ENCODE measurements around the gene TRIM44. TPM values are rescaled to one million over a fixed set of nuclear protein-coding genes. Genes with fewer than 3 reads are reported as not detected.

TRIM44 gene
- total RNA-seq, 4 donors from 2014 or later: 35.6 to 70.6 (median 43.2) TPM

DNA sequence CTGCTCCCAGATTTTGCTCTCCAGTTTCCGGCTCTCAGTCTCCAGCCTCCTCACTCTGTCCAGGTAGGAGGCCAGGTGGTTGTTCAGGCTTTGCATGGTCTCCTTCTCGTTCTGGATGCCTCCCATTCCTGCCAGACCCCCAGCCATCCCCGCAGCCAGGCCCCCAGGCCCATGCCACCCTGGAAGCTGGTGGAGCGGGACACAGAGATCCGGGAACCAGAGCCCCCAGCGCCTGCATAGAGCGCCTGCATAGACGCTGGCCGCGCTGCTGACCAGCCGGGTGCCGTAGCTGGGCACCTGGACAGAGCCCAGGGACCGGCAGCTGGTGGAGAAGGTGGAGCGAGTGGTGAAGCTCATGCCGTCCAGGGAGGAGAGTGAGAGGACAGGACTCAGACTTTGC is 198.6 kb downstream of the TRIM44 start:
- ATAC-seq: no peak
- Histone ChIP-seq H3K4me3 (no peak overlapping the region), H3K36me3 (no peaks in the 10 kb centered on the region), H3K4me1 (no peaks in the 10 kb centered on the region), H3K27me3 (no peaks in the 10 kb centered on the region), H3K9me3 (no peaks in the 10 kb centered on the region), H3K27ac (no peak overlapping the region)
- TF ChIP-seq POLR2AphosphoS5 (IDR thresholded peaks at IDR 0.05) (no peak), POLR2A (IDR thresholded peaks at IDR 0.05) (no peak), EP300 (IDR thresholded peaks at IDR 0.05) (no peak)
- TF ChIP-seq, protein P1, sequence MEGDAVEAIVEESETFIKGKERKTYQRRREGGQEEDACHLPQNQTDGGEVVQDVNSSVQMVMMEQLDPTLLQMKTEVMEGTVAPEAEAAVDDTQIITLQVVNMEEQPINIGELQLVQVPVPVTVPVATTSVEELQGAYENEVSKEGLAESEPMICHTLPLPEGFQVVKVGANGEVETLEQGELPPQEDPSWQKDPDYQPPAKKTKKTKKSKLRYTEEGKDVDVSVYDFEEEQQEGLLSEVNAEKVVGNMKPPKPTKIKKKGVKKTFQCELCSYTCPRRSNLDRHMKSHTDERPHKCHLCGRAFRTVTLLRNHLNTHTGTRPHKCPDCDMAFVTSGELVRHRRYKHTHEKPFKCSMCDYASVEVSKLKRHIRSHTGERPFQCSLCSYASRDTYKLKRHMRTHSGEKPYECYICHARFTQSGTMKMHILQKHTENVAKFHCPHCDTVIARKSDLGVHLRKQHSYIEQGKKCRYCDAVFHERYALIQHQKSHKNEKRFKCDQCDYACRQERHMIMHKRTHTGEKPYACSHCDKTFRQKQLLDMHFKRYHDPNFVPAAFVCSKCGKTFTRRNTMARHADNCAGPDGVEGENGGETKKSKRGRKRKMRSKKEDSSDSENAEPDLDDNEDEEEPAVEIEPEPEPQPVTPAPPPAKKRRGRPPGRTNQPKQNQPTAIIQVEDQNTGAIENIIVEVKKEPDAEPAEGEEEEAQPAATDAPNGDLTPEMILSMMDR (IDR thresholded peaks at IDR 0.05): no peak
- 100% methylated on average over 2 of the region's 15 CpGs for WGBS, 2 donors (ENCODE audit: low coverage in 1 of 2)

- Histone ChIP-seq H3K27me3 (no peaks in the 10 kb centered on the region), H3K36me3 (no peaks in the 10 kb centered on the region), H3K9me3 (peaks cover 0 to 4% (median 0%) of the 10 kb centered on the region in 3 donors), H3K4me1 (no peaks in the 10 kb centered on the region), H3K27ac (no peak overlapping the region), H3K4me3 (no peak overlapping the region)
- WGBS, 2 donors (ENCODE audit: low coverage in 1 of 2): 45 to 51% methylated on average over 3 of the region's 3 CpGs
- TF ChIP-seq POLR2AphosphoS5 (IDR thresholded peaks at IDR 0.05) (no peak), POLR2A (IDR thresholded peaks at IDR 0.05) (no peak), EP300 (IDR thresholded peaks at IDR 0.05) (no peak)
- TF ChIP-seq, protein P1 (IDR thresholded peaks at IDR 0.05): no peak
- ATAC-seq: no peak
These were observed 200.1 kb downstream of the TRIM44 start for GRCh38 chr11:35862666-35863065.

- Histone ChIP-seq H3K27ac (no peak overlapping the region), H3K27me3 (no peaks in the 10 kb centered on the region), H3K4me3 (no peak overlapping the region), H3K9me3 (peaks cover 0 to 19% (median 0%) of the 10 kb centered on the region in 3 donors), H3K36me3 (no peaks in the 10 kb centered on the region), H3K4me1 (no peaks in the 10 kb centered on the region)
- TF ChIP-seq POLR2A (IDR thresholded peaks at IDR 0.05) (no peak), EP300 (IDR thresholded peaks at IDR 0.05) (no peak), POLR2AphosphoS5 (IDR thresholded peaks at IDR 0.05) (no peak)
- TF ChIP-seq, protein P1 (IDR thresholded peaks at IDR 0.05): no peak
- ATAC-seq: no peak
- 57 to 96% methylated on average over 1 to 2 of the region's 2 CpGs for WGBS, 2 donors (ENCODE audit: low coverage in 1 of 2)
These were observed 201.6 kb downstream of the TRIM44 start for GRCh38 chr11:35864131-35864530.

DNA sequence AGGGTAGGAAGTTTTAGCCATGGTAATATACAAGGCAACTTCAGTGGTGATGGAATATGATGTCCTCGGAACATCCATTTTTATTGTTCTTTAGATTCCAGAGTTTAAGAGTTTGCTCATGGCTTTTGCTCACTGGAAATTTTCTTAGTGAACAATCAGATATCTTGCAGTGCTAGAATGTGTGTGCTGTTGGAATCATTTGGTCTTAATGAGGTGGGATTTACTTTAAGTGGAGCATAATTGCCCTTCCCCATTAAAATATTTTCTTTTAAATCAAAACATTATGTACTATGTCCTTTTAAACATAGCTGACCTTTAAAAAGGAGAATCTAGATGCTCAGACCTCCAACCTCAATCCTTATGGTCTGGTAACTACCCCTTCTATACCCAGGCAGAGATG is 204.0 kb downstream of the TRIM44 start:
- no peak for ATAC-seq

More for the DNA sequence above, 204.0 kb downstream of the TRIM44 start:
- H3K9me3 ChIP-seq: peaks cover 0 to 24% (median 0%) of the 10 kb centered on the region in 3 donors
- no peak overlapping the region for H3K4me3 ChIP-seq
- no peaks in the 10 kb centered on the region for H3K4me1 ChIP-seq
- 83 to 91% methylated on average over 1 of the region's 1 CpG for whole genome bisulfite sequencing, 2 donors (ENCODE audit: low coverage in 1 of 2)
- no peaks in the 10 kb centered on the region for H3K36me3 ChIP-seq
- no peak for TF ChIP-seq EP300 (IDR thresholded peaks at IDR 0.05)
- no peak for TF ChIP-seq POLR2AphosphoS5 (IDR thresholded peaks at IDR 0.05)
- TF ChIP-seq, protein P1 (IDR thresholded peaks at IDR 0.05): no peak
- TF ChIP-seq POLR2A (IDR thresholded peaks at IDR 0.05): no peak
- H3K27ac ChIP-seq: no peak overlapping the region
- H3K27me3 ChIP-seq: no peaks in the 10 kb centered on the region

Other genes with a start within 250 kb of the TRIM44 start
- 1 to 10 TPM in 1 of 4 donors, under 1 TPM in 2, not detected in 1; 0.12 to 1.5 (median 0.40) TPM for gene SLC1A2, start 243.2 kb upstream of the TRIM44 start, total RNA-seq
- gene PAMR1, start 137.2 kb upstream of the TRIM44 start, total RNA-seq: 10 to 100 TPM in 1 of 4 donors, 1 to 10 TPM in 3; 4.2 to 17.3 (median 5.6) TPM
- 10 to 100 TPM in 1 of 4 donors, 1 to 10 TPM in 2, under 1 TPM in 1; 0.93 to 10.1 (median 5.9) TPM for gene FJX1, start 44.3 kb upstream of the TRIM44 start, total RNA-seq